ENCODE measurements around the gene YARS1. TPM values are rescaled to one million over a fixed set of nuclear protein-coding genes. Genes with fewer than 3 reads are reported as not detected.

Gene YARS1
- polyA plus RNA-seq, 2 of the 4 experiments (the other 2 are of a cell fraction), result 92.5 to 103 TPM

- TF ChIP-seq, protein P1, sequence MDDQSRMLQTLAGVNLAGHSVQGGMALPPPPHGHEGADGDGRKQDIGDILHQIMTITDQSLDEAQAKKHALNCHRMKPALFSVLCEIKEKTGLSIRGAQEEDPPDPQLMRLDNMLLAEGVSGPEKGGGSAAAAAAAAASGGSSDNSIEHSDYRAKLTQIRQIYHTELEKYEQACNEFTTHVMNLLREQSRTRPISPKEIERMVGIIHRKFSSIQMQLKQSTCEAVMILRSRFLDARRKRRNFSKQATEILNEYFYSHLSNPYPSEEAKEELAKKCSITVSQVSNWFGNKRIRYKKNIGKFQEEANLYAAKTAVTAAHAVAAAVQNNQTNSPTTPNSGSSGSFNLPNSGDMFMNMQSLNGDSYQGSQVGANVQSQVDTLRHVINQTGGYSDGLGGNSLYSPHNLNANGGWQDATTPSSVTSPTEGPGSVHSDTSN (IDR thresholded peaks at IDR 0.05), result no peak
- TF ChIP-seq, protein P2, sequence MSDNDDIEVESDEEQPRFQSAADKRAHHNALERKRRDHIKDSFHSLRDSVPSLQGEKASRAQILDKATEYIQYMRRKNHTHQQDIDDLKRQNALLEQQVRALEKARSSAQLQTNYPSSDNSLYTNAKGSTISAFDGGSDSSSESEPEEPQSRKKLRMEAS (IDR thresholded peaks at IDR 0.05), result no peak
- TF ChIP-seq TP53 (CRISPR knock-in tag; IDR thresholded peaks at IDR 0.05) (no peak), ELK1 (IDR thresholded peaks at IDR 0.05; ENCODE audit: low read depth, low read length) (no peak), MYC (IDR thresholded peaks at IDR 0.05; ENCODE audit: borderline replicate concordance, low read length) (no peak), MAZ (IDR thresholded peaks at IDR 0.05; ENCODE audit: borderline replicate concordance, low read depth, low read length) (no peak), CEBPB (IDR thresholded peaks at IDR 0.05) (no peak), POLR2A (IDR thresholded peaks at IDR 0.05; ENCODE audit: low read length) (no peak), ZNF302 (CRISPR knock-in tag; IDR thresholded peaks at IDR 0.05) (no peak)
- TF ChIP-seq, protein P3, sequence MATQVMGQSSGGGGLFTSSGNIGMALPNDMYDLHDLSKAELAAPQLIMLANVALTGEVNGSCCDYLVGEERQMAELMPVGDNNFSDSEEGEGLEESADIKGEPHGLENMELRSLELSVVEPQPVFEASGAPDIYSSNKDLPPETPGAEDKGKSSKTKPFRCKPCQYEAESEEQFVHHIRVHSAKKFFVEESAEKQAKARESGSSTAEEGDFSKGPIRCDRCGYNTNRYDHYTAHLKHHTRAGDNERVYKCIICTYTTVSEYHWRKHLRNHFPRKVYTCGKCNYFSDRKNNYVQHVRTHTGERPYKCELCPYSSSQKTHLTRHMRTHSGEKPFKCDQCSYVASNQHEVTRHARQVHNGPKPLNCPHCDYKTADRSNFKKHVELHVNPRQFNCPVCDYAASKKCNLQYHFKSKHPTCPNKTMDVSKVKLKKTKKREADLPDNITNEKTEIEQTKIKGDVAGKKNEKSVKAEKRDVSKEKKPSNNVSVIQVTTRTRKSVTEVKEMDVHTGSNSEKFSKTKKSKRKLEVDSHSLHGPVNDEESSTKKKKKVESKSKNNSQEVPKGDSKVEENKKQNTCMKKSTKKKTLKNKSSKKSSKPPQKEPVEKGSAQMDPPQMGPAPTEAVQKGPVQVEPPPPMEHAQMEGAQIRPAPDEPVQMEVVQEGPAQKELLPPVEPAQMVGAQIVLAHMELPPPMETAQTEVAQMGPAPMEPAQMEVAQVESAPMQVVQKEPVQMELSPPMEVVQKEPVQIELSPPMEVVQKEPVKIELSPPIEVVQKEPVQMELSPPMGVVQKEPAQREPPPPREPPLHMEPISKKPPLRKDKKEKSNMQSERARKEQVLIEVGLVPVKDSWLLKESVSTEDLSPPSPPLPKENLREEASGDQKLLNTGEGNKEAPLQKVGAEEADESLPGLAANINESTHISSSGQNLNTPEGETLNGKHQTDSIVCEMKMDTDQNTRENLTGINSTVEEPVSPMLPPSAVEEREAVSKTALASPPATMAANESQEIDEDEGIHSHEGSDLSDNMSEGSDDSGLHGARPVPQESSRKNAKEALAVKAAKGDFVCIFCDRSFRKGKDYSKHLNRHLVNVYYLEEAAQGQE (IDR thresholded peaks at IDR 0.05), result no peak
- WGBS (ENCODE audit: missing lambda C conversion rate), result 94% methylated on average over 13 of the region's 13 CpGs
- H3K4me1 ChIP-seq, result no peaks in the 10 kb centered on the region
- no peak overlapping the region for H3K4me3 ChIP-seq
- no peak overlapping the region for H3K27ac ChIP-seq
- no peak overlapping the region for H3K4me2 ChIP-seq
- H3K9me3 ChIP-seq, result no peaks in the 10 kb centered on the region
- no peak for ATAC-seq
- CTCF ChIA-PET, result no interaction called here
- POLR2A ChIA-PET, result no interaction called here
- no peak for DNase-seq (ENCODE audit: low read depth in 1 of 2, low spot score in 1 of 2)
- FAIRE-seq, result no peak
These were observed 38.9 kb upstream of the YARS1 start for GRCh38 chr1:32855861-32856617.

GRCh38 chr1:32848354-32849063 lies 31.4 kb upstream of the YARS1 start:
- ATAC-seq, result no peak
- POLR2A ChIA-PET, result no interaction called here

More at GRCh38 chr1:32848354-32849063, 31.4 kb upstream of the YARS1 start:
- DNase-seq (ENCODE audit: low read depth in 1 of 2, low spot score in 1 of 2), result no peak
- H3K27ac ChIP-seq, result no peak overlapping the region
- no peaks in the 10 kb centered on the region for H3K4me1 ChIP-seq
- H3K4me3 ChIP-seq, result no peak overlapping the region
- TF ChIP-seq RFX5 (IDR thresholded peaks at IDR 0.05) (no peak), HES2 (IDR thresholded peaks at IDR 0.05) (no peak), JUN (IDR thresholded peaks at IDR 0.05) (no peak), KDM1A (IDR thresholded peaks at IDR 0.05; ENCODE audit: low read depth) (no peak), PHF8 (IDR thresholded peaks at IDR 0.05; ENCODE audit: borderline replicate concordance, low read depth) (no peak), POLR2A (IDR thresholded peaks at IDR 0.05; ENCODE audit: low read length) (no peak), MAZ (IDR thresholded peaks at IDR 0.05; ENCODE audit: borderline replicate concordance, low read depth, low read length) (no peak), RAD21 (conservative IDR thresholded peaks at IDR 0.05 in 1 of 2, IDR thresholded peaks at IDR 0.05 in 1 of 2) (no peak), ZNF302 (CRISPR knock-in tag; IDR thresholded peaks at IDR 0.05) (no peak), HOXB13 (CRISPR knock-in tag; IDR thresholded peaks at IDR 0.05; ENCODE audit: low read depth) (no peak), EP300 (IDR thresholded peaks at IDR 0.05) (no peak), MYC (IDR thresholded peaks at IDR 0.05; ENCODE audit: borderline replicate concordance, low read length) (no peak), EHMT2 (IDR thresholded peaks at IDR 0.05; ENCODE audit: low read depth) (no peak), SMC3 (IDR thresholded peaks at IDR 0.05) (no peak), ZC3H11A (IDR thresholded peaks at IDR 0.05) (no peak), BHLHE40 (IDR thresholded peaks at IDR 0.05; ENCODE audit: low read depth, low read length) (no peak)
- TF ChIP-seq, protein P2 (IDR thresholded peaks at IDR 0.05), result no peak
- WGBS (ENCODE audit: missing lambda C conversion rate), result 48% methylated on average over 2 of the region's 2 CpGs
- H3K9me3 ChIP-seq, result peaks cover 6% of the 10 kb centered on the region; the same call in 1 of the 3 replicates
- no peak overlapping the region for H3K4me2 ChIP-seq
- FAIRE-seq, result no peak
- CTCF ChIA-PET, result interaction anchor here (0.5 to 1.8 kb wide), 4 partner anchors 18 to 446 kb away, joined by 3 to 6 read pairs (median 4); no protein-coding TSS in a partner anchor

All from A549 (cell line).